Stimulated activated CD8-positive, alpha-beta memory T cell treated with anti-CD3 and anti-CD28 coated beads, Interleukin-4, amount 100 ng/mL, for 1 hour (primary cell): ENCODE measurements around the gene COMT.

Experiments
- DNase-seq, 2 donors: peaks; one replicate each; pipeline ENCODE4 v3.0.0-alpha.2; 2020; ENCODE audit warnings: low read depth in 2 of 2, low spot score in 1 of 2

The COMT gene

DNA sequence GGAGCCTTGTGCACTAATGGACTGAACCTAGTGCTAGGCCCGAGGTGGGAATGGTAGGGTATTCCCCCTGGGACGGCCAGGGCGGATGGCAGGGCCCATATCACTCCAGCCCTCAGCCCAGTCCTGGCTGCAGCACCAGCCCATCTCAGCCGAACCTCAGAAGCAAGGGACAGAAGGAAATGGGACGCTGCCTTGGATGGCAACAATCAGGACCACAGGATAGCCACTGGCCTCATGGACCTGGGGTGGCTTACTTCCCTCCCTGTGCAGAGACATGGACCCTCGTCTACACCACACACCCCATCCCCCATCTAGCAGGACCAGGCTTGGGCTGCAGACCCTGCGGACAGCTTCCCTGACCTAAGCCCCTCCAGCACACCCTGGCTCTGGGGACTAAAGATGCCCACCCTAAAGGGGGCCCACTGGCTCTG is 50.9 kb downstream of the COMT start:
- DNase-seq, result no peak

DNA sequence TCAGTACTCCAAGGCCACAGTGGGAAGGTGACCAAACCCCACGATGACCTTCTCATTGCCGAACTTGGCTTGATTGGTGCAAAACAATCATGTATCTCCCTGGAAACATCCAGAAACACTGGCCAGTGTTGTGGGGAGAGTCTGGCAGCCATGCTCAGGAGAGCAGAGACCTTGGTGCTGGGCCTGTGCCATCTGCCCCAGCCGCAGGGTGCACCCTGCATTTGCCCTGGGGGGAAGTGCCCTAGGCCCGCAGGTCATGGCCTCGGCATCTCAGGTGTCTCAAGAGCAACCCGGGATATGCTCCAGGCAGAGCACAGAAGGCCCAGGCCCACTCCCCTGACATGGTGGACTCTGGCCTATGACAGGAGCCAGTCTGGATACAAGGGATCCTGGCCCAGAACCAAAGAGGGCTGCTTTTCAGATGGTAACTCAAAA is 51.4 kb downstream of the COMT start:
- no peak for DNase-seq

DNA sequence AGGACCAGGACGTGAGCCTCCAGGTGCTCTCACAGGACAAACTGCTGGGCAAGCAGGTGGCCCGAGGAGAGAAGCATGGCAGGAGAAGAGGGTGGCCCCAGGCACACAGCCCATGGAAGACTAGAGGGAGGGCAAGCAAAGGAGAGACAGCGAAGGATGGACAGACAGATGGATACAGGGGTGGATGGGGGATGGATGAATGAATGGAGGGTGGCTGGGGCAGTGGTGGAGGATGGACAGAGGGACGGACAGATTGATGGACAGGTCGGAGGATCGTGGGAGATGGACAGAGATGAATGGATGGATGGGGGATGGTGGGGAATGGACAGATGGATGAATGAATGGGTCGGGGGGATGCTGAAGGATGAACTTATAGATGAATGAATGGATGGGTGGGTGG is 52.4 kb downstream of the COMT start:
- no peak for DNase-seq

DNA sequence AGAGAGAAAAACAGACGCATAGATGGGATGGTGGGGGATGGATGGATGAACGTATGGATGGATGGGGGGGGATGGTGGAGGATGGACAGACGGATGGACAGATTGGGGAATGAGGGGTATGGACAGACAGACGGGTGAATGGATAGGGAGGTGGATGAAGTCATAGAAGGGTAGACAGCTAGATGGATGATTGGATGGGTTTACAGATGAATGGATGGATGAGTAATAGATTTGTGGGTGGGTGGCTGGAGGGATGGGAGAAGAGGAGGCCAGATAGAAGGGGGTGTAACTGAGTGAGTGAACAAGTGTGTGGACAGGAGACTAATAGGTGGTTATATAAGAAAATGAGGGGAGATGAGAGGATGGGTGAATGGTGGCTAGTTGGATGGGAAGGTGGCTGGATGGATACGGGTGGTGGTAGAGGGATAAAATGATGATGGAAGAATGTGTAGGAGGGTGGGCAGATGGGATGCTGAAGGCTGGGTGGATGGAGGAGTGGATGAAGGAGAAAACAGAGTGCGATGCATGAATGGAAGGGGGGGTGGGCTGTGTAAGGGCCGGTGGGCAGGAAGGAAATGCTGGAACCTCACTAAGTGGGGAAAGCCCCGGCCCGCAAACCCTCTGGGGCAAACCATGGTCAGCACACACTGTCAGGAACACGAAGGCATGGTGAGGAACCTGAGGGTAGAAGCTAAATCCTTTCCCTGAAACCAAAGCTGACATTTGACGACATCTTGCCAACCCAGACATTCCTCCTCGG is 53.5 kb downstream of the COMT start:
- DNase-seq, result no peak

DNA sequence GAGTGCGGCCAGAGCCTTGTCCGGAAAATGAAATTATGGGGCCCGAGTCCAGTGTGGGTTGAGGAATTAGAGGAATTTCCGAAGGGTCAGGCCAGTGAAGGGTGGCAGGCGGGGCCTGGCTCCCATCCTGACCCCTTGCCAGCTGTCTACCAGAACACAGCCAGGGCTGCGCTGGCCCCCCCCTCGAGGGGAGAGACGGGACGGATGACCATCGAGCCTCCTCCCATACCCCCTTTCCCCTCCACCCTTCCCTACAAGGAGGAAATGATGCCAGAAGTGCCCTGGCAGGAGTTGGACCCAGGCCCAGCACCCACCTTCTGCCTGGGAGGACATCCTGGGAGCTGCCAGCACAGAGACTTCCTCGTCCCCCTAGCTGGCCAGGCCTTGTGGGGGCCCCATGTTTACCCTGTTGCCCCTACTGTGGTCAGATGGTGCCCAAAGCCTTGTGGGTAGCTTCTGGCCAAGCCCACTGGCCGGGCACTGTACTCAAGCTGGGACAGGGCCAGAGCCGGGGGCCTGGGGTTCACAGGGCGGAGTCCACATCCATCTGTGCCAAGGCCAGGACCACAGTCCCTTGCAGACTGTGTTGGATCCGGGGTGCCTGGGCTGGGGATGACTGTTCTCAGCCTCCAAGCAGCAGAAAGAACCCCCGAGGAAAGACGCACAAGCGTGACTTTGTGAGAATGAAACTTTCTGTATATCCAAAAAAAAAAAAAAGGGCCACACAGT is 54.2 kb downstream of the COMT start:
- DNase-seq, result no peak

DNA sequence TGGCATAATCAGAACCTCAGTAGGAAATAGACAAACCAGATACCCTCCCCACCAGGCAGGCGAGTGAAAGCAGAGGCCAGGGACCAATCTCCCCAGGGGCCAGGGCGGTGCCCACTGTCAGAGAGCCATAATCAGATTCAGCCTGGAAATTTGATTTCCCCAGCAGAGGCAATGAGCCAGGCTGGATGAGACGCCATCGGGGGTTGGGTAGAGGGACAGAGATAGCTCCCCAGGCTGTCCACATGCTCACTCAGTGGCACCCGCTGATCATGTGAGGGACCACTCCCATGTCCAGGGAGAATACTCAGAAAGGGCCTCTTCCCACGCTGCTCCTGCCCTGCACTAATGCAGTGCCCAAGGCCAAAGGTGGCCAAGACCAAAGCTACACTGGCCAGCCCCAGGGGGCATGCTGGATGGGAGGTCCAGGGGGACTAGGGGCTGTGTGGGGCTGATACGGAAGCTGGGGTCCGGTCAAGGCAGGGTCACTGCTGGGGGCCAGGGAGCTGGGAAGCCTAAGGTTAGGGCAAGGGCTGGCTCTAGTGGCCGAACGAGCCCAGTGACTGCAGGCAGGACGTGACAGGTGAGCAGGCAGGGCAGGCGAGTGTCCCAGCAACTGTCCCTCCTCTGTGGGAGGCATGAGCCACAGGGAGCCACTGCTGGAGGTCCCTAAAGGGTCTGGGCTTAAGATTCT is 55.3 kb downstream of the COMT start:
- no peak for DNase-seq

DNA sequence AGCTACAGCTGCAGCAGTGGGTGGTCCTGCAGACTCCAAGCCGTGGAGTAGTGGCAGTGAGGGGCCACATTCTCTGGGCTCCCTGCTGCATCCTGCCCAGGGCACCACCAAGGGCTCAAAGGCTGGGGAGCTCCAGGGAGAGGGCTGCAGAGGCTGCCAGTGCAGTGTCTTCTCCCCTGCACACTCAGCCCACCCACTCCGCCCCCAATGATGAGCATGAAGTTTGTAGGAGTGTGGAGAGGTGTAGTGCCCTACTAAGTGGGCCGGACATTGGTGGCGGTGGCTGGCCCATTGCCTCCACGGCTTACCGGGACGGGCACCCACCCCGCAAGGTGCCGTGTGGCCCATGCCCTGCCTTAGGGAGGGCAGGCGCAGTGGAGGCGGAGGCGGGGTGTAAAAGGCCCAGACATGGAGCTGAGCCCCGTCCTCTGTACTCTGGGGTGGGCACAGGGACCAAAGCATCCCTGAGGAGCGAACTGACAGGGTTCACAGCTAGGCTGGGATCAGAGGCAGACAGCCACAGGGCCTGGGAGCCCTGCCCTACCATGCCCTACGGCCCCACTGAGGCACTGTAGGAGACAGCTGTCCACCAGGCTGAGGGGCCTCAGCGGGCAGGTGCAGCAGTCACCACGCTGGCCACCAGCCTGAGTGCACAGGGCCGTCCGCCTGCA is 56.1 kb downstream of the COMT start:
- DNase-seq, result no peak

DNA sequence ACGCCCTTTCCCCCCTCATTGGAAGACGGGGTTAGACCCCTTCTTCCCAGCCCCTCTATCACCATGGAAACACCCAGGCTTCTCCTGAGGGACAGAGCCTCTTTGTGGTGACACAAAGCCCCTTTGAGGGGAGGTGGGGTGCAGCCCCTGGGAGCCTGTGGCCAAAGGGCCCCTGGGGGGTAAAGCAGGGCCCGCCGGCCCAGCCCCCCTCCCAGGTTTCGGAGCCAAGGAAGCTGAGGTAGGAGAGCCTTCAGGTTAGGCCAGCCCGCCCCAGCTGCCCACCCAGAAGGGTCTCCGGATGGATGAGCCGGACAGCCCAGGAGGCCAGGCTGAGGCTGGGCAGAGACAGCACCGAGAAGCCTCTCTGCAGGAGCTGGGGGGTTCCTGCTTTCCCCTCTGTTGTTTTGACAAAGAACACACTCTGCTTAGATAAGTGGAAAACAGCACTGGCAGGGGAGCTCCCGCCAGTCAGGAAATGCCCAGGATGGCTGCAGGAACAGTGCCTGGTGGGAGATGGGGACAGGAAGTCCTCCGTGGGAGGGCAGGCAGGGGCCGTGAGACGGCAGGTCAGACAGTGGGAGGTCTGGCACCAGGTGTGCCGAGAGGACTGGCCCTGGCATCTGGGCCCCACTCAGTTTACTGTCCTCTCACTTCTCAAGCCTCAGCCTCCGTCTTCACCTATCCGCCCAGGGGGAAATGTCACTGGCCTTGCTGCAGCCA is 56.8 kb downstream of the COMT start:
- DNase-seq, result no peak

DNA sequence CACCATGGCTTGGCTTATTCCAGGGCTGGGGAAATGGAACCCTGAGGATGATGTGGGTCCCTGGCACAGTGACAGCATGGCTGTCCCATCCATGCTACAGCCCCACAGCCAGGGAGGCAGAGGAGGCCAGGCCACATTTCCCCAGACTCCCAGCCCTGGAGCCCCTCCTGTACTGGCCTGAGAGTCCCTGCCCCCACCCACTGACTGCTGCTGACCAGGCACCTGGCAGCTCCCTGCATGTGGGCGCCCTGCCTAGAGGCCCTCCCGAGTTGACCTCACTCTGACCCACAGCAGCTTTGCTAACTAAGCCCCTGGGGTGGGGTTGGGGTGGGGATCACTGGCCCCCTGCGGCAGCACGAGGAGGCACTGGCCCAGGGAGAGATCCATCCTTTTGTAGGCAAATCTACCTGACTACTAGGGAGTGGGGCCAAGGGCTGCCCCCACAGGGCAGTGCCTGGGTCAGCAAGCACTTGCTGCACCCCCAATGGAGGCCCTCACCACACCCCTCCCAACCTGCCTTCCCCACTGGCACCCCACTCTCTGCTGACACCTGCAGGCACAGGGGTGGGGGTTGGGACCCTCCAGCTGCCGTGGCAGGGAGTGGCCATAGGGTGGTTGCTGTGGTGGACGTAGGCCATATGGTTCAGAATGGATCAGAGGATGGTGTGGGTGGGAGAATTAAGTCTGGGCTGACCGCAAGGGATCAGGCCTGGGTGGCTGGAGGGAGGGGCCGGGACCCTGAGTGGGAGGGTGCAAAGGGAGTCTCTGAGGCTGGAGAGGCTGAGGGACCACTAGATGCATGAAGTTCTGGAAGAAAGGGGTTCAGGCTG is 57.6 kb downstream of the COMT start:
- no peak for DNase-seq

DNA sequence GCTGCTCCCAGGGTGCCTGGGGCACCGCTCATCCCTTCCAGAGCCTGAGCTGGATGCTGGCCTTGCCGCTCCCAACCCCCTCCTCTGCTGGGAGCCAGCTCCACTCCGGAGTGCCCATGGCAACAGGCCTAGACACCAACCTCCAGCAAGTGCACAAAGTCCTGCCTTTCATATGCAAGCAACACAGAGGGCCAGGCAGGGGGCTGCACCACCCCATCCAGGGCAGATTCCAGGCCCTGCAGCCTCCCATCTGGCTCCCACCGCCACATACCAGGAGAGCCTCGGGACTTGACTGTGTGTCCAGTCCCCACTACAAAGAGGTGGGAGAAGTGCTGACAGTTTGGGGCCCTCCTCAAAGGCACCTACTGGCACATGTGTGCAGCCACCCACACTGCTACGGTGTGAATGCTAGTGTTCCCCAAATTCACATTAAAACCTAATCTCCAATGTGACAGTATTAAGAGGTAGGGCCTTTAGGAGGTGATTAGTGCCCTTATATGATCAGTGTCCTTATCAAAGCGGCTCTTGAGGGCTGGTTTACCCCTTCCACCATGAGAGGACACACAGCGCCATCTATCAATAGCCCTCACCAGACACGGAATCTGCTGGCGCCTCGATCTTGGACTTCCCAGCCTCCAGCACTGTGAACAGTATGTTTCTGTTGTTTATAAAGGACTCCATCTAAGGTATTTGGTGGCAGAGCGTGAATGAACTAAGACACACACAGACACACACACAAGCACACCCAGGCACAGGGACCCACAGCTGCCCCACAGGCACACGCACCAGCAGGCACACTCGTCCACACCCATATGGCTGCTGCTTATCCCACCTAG is 58.9 kb downstream of the COMT start:
- DNase-seq, result no peak

DNA sequence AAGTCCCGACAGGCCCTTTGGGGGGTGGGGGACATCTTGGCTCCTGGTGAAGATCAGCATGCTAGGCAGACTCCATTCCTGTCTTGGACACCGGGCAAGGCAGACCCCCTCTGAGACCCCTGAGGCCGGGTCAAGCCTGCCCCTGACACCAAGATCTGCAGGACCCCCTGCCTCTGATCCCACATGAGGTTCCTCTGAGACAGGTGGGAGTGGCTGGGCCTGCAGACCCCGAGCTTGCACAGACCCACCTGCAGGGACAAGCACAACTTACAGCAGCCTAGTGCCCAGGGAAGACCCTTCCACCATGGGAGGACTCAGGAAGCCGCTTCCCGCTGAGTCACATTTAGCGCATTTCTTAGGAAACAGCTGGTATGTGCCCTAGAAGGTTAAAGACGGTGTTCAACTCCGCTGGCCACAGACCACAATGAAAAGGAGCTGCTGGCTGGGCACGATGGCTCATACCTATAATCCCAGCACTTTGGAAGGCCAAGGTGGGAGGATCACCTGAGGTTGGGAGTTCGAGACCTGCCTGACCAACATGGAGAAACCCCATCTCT is 59.6 kb downstream of the COMT start:
- DNase-seq, result no peak

DNA sequence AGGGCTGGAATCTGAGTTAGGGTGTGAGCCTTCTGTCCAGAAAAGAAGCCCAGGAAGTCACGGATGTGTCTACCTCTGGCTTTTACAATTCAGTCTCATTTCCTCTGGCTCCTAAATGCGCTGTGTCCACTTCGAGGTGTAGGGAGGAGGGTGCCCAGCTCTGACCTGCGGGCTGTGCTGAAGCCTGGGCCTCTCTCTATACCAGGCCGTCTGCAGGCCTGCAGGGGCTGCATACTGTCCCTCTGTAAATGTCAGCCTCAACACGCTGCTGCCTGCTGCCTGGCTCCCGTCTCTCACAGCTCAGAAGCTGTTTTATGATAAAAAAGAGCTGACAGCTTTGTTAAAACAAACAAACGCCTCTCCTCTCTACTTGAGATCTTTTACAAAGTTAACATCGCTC is 60.6 kb downstream of the COMT start:
- DNase-seq, result no peak

DNA sequence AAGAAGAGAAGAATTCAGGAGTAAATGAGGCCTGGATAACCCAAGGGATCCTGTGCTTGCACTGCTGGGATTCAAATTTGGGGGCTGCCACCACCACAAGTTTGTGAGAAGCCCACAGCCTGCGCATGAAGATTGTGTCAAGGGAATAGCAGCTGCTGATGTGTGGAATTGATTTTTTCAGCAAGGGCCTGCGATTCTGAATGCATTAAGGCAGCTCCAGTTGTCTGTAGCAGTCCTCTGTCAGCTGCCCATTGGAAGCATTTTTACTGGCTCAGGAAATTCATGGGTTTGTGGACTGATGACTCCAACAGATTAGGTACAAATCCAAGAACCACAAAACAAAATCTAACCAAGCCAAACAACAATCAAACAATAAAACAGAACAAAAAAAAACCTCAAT is 61.1 kb downstream of the COMT start:
- DNase-seq, result no peak

DNA sequence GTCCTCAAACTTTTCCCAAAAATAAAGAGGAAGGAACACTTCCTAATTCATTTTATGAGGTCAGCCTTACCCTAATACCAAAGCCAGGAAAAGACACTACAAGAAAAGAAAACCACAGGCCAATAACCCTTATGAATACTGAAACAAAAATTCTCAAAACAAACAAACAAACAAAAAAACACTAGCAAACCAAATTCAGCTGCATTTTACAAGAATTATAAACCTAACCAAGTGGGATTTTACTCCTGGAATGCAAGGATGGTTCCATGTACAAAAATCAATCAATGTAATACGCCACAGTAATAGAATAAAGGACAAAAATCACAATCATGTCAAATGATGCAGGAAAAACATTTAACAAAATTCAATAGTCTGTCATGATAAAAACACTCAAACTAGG is 61.7 kb downstream of the COMT start:
- DNase-seq, result no peak

DNA sequence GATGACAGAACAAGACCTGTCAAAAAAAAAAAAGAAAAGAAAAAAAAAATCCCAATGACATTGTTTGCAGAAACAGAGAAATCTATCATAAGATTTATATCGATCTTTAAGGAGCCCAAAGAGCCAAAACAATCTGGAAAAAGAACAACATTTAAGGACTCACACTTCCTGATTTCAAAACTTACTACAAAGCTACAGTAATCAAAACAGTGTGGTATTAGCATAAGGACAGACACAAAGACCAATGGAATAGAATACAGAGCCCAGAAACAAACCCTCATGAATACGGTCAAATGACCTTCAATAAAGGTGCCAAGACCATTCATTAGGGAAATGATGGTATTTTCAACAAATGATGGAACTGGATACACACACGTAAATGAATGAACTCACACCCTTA is 62.9 kb downstream of the COMT start:
- no peak for DNase-seq

DNA sequence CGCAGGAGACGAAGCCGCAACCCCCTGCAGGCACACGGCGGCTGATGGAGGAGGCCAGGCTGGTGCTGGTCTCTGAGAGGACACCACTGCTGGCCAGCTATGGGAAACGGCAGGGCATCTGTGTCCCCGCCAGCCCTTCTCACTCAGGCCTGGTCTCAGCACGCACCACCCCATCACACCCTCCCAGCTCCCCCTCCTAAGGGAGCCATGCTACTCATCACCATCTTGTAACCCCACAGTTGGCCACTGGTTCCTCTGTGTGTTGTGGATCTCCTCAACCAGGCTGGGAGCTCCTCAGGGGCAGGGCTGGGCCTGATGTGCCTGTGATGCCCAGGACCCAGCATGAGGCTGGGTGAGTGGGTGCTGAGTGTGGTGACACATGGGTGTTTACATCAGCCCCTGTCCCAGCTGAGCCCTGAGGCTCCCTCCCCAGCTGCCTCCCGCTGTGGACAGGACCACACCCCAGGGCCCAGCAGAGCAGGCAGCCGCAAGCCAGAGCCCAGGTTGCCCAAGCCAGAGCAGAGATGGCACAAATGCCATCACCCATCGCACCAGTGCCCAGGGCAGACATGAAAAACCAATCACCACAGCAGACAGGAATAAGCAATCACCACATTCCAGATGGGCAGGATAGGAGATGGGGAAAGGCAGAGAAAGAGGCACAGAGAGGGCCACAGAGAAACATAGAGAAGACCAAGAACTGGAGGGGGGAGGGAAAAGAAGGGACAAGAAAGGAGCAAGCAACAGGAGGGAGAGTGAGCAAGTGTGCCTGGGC is 66.8 kb downstream of the COMT start:
- DNase-seq, result no peak

DNA sequence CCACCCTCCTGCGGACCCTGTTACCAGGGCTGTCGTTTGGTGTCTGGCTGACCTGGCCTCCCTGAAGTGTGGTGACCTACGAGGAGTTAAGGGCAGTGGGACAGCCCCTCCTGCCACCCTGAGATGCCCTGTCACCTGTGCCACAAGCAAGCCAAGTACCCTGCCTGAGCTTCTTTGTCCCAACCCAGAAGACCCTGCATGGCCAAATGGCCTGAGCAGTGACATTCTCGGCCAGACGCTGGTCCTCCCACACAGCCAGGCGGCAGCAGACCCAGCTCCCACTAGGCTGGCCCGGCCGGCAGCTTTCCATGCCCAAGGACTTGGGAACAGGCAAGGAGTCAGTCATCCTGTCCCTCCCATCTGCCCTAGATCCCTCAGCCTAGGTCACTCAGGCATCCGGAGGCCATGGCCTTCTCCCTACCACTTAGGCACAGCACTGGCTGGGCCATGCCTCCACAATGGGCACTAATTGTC is 67.5 kb downstream of the COMT start:
- no peak for DNase-seq
